GM12864 (cell line): ENCODE data around the gene CDHR2.

Source experiments
- DNase-seq: peaks from one replicate; pipeline ENCODE4 v3.0.0-alpha.2; 2011; ENCODE audit warnings: low read depth
- H3K4me3 ChIP-seq: 2 replicates; pipeline ENCODE4 v1.5.1; 2011; ENCODE audit warnings: mild to moderate bottlenecking, low read depth, low read length, control low read depth
- TF ChIP-seq, protein P1 (sequence below): IDR thresholded peaks from 2 replicates; pipeline ENCODE4 v1.5.1; 2011; ENCODE audit warnings: low read depth, mild to moderate bottlenecking, moderate library complexity, low read length, control low read depth, inconsistent platforms; ENCODE audit errors: missing control alignments

Gene CDHR2

DNA sequence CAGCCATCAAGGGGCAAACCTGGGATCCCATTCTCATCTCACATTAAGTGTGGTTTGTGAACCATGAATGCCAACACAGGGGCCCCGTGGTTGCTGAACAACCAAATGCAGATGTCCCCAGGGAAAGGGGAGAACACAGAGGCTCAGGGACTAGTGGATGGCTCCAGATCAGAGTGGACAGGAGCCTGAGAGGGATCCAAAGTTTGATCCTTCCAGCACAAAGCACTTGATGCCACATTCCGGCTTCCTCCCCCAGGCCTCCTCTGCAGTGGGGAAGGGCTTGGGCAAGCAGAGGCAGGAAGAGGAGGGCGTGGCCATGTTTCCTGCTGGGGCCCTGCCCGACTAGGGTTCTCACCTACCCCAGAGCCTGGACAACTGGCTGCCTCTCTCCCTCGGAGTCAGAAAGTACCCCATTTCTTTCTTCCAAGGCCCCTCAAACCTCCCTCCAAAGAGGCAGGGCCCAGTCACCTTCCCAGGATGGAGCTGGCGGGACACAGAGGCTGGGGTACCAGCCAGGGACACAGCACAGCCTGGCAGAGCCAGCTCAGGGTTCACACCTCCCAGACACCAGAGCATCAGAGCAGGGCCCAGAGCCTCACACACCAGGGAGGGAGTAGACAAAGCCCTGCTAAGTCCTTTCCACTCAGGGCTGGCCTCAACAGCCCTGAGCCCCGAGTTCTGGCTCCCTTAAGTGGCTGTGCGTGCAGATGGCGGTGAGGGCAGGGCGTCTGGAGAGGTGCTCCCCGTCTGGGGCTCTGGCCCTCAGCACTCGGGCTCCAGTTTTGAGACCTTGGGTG, 7.6 kb upstream of the CDHR2 start:
- TF ChIP-seq, protein P1, sequence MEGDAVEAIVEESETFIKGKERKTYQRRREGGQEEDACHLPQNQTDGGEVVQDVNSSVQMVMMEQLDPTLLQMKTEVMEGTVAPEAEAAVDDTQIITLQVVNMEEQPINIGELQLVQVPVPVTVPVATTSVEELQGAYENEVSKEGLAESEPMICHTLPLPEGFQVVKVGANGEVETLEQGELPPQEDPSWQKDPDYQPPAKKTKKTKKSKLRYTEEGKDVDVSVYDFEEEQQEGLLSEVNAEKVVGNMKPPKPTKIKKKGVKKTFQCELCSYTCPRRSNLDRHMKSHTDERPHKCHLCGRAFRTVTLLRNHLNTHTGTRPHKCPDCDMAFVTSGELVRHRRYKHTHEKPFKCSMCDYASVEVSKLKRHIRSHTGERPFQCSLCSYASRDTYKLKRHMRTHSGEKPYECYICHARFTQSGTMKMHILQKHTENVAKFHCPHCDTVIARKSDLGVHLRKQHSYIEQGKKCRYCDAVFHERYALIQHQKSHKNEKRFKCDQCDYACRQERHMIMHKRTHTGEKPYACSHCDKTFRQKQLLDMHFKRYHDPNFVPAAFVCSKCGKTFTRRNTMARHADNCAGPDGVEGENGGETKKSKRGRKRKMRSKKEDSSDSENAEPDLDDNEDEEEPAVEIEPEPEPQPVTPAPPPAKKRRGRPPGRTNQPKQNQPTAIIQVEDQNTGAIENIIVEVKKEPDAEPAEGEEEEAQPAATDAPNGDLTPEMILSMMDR = no peak
- DNase-seq = no peak
- no peak overlapping the region for H3K4me3 ChIP-seq

DNA sequence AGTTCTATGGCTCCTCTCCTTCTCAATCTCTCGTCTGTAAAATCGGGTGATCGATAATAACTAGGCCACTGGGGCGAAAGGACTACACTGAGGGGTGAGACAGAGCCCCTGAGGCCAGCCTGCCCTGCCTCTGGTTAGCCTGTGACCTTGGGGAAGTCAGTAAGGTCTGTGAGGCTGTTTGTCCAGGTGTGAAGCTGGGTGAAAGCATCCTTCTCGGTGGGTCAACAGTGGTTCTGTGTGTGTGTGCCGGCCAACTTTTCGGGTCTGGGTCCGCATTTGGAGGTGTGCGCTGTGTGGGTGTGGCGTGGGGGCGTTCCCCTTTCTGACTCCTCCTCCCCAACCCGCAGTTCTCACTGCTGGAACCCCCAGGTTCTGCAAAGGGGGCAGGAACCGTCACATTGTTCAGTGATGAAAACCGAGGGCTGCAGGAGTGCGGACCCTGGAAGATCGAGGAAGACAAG, 7.0 kb upstream of the CDHR2 start:
- TF ChIP-seq, protein P1 = no peak
- DNase-seq = no peak
- peak overlapping the region; percentile 60 for H3K4me3 ChIP-seq

DNA sequence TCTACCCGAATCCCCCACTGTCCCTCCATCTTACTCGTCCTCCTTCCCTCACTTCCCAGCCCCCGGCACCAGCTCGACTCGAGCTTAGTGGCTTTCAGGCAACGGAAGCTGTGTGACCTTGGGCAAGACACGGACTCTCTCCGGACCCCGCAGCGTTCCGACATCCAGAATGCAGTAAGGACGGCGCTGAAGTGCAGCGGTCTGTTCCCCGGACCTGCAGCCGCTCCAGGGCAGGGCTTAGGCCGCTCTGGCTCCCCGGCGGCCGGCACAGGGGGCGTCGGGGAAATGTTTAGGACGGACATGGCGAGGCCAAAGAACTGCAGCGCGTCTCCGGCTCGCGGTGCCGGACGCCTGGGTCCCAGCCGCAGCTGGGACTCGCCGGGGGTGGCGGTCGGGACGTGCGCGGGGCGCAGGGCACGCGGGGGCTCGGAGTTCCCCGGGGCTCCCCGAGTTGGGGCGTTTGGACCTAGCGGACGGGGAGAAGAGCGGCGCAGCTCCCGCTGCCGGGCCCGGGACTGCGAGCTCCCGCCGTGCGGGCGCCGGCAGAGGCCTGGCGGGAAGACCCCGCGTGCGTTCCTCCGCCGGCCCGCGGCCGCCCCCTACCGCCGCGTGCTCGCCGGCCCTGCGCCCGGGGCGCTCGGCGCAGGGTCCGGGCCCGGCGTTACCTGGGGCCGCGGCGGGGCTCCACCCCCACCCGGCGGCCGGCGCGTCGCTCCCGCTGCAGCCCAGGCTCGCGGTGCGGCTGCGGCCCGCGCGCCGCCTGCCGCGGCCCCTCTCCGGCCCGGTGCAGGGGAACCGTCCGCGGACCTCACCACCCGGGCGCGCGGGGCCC, 6.3 kb upstream of the CDHR2 start:
- H3K4me3 ChIP-seq = peak overlapping the region; percentile 60
- DNase-seq = no peak
- TF ChIP-seq, protein P1 = peak; percentile 27

DNA sequence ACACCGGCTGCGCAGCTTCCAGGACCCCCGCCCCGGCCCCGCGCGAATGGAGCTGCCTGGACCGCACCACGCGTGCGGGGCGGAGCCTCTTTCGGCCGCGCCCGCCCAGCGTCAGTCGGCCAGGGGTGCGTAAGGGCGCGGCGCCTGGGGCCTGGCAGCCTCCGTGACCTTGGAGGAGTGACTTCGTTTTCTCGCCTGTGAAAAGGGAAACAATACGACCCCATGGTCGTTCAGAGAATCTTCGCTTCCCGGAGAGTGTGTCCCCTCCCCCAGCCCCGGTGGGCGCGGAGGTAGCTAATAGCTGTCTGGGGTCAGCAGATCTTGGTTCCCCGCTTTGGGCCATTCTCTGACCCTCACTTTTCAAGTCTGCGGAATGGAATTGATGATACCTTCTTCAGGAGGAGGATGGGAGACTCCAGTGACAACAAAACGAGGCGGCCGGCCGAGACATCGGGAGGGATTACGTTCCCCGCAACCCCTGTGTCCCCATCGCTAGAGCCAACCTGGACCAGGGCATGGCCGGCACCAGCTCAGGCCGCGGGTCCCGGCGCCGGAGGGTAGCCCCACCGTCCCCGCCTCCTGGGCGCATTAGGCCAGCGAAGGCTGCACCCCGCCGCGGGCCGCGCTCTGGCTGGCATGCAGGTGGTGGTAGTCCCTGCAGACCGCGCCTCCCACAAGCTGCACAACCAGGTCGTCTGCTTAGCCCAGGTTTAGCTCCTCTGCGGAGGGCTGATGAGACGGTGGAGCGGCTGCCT, 5.5 kb upstream of the CDHR2 start:
- no peak for DNase-seq
- H3K4me3 ChIP-seq = peak overlapping the region; percentile 60
- TF ChIP-seq, protein P1 = no peak

DNA sequence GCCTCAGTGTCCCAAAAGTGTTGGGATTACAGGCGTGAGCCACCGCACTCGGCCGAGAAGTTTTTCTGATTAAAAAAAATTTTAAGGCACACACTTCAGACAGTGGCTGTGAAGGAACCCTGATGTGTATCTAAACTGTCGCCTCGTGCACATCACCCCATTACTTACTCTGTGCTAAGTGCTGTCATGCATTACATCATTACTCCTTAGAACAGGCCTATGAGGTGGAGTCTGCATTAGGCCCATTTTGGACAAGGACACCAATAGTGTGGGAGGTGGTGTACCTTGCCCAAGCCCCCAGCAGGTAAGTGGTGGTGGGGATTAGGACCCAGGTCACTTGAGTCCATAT, 3.8 kb upstream of the CDHR2 start:
- TF ChIP-seq, protein P1 = no peak
- DNase-seq = no peak
- no peak overlapping the region for H3K4me3 ChIP-seq

DNA sequence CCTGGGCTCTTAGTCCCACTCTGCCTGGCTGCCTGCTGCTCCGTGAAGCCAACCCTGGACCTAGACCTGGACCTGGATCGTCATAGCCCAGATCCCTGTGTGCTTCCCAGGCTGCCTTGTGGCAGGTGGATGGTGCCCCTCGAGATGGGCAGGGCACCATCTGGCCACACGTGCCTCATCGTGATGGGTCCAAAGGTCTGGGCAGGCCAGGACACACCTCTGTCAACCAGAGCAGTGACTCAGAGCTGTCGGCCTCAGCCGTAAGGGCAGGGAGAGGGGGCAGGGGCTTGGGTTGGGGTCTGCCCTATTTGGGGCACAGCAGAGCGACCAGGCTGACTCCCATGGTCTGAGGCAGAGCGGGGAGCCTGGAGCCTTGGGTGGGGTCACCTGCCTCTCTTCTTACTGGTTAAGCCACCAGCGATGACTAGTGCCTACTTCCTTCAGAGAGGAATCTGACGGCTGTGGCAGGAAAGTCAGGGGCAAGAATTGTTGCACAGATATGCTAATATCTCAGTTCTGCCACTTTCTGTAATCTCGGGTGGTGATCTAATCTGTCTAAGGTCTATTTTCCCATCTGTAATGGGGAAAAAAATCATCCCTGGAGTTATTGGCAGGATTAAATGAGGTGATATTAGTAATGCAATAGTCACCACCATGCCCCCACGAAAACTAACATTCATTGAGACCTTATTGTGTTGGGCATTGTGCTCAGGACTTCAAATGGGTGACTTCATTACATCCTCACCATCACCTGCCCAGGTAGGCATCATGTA, 3.2 kb upstream of the CDHR2 start:
- no peak for DNase-seq
- no peak overlapping the region for H3K4me3 ChIP-seq
- TF ChIP-seq, protein P1 = no peak
